ENCODE data around the gene ERC1. TPM values are rescaled to one million over a fixed set of nuclear protein-coding genes. Genes with fewer than 3 reads are reported as not detected.

ERC1 gene
- total and polyA plus RNA-seq, 2 donors (not counting 3 experiments of a cell fraction or from before 2014, with no cell fraction given), result 11.7 to 66.1 TPM

DNA sequence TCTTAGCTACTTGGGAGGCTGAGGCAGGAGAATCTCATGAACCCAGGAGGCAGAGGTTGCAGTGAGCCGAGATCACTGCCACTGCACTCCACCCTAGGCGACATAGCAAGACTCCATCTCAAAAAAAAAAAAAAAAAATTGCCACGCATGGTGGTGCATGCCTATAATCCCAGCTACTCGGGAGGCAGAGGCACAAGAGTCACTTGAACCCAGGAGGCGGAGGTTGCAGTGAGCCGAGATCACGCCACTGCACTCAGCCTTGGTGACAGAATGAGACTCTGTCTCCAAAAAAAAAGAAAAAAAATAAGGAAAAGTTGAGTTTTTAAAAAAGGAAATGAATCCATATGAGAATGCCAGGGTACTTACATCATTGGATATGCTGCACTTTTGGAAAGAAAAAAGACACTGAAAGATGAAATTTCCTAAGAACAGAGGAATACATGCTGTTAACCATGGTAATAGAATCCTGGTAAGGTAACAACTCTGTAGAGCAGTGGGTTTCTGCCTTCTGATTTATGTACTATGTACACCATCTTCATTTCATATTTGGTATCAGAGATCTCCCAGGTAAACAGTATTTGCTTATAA, 222.7 kb downstream of the ERC1 start:
- FAIRE-seq, result no peak
- ChIA-PET CTCF (interaction anchor here (1.4 kb wide), 1 partner anchor 12 kb away, joined by 3 read pairs; no protein-coding TSS in a partner anchor), POLR2A (no interaction called here)
- no peak overlapping the region for H3K4me3 ChIP-seq (replicated peaks in 1 of 3; ENCODE audit: insufficient read depth in 1 of 3, low read depth in 1 of 3, low read length in 3 of 3)
- H3K79me2 ChIP-seq (ENCODE audit: control insufficient read depth, insufficient read depth, low read length), result no peaks in the 10 kb centered on the region
- intact Hi-C loops (cut with micrococcal nuclease), result no loop called here
- no peaks in the 10 kb centered on the region for H3K9me1 ChIP-seq (replicated peaks; ENCODE audit: control insufficient read depth, extremely low read depth, insufficient read depth, low read length)
- no peaks in the 10 kb centered on the region for H3K27me3 ChIP-seq (ENCODE audit: control insufficient read depth in 2 of 2, insufficient read depth in 2 of 2, low read length in 2 of 2)
- H2AFZ ChIP-seq (ENCODE audit: low read depth, low read length), result no peak overlapping the region
- H3K4me2 ChIP-seq (ENCODE audit: insufficient read depth, low read length), result no peak overlapping the region
- DNase-seq (ENCODE audit: low read depth, low spot score), result no peak
- BruUV-seq (replicated peaks), result no TSS peak
- dilution Hi-C loops (cut with MboI; ENCODE audit: extremely low pct_ligation_motif_present, low sequenced_read_pairs), result no loop called here
- H3K9me3 ChIP-seq (replicated peaks; ENCODE audit: control insufficient read depth, insufficient read depth, low read length), result no peaks in the 10 kb centered on the region
- H3K36me3 ChIP-seq (ENCODE audit: control insufficient read depth in 2 of 2, extremely low read depth in 1 of 2, insufficient read depth in 2 of 2, low read length in 2 of 2), result no peaks in the 10 kb centered on the region
- H3K27ac ChIP-seq (ENCODE audit: insufficient read depth, low read depth, low read length), result no peak overlapping the region
- no peaks in the 10 kb centered on the region for H4K20me1 ChIP-seq (replicated peaks; ENCODE audit: control insufficient read depth, extremely low read depth, insufficient read depth, low read length)
- TF ChIP-seq, protein P1, sequence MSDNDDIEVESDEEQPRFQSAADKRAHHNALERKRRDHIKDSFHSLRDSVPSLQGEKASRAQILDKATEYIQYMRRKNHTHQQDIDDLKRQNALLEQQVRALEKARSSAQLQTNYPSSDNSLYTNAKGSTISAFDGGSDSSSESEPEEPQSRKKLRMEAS (IDR thresholded peaks at IDR 0.05; ENCODE audit: insufficient read depth, insufficient read length), result no peak
- TF ChIP-seq POLR2A (IDR thresholded peaks at IDR 0.05; ENCODE audit: low read depth, low read length), result no peak
- no peak for TF ChIP-seq EZH2 (IDR thresholded peaks at IDR 0.05; ENCODE audit: borderline replicate concordance, low read depth, low read length, severe bottlenecking)
- TF ChIP-seq, protein P2, sequence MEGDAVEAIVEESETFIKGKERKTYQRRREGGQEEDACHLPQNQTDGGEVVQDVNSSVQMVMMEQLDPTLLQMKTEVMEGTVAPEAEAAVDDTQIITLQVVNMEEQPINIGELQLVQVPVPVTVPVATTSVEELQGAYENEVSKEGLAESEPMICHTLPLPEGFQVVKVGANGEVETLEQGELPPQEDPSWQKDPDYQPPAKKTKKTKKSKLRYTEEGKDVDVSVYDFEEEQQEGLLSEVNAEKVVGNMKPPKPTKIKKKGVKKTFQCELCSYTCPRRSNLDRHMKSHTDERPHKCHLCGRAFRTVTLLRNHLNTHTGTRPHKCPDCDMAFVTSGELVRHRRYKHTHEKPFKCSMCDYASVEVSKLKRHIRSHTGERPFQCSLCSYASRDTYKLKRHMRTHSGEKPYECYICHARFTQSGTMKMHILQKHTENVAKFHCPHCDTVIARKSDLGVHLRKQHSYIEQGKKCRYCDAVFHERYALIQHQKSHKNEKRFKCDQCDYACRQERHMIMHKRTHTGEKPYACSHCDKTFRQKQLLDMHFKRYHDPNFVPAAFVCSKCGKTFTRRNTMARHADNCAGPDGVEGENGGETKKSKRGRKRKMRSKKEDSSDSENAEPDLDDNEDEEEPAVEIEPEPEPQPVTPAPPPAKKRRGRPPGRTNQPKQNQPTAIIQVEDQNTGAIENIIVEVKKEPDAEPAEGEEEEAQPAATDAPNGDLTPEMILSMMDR (IDR thresholded peaks at IDR 0.05; ENCODE audit: extremely low read depth in 1 of 2, insufficient read depth in 1 of 2, low read depth in 1 of 2, low read length in 2 of 2), result no peak
- TF ChIP-seq JUN (IDR thresholded peaks at IDR 0.05; ENCODE audit: borderline replicate concordance, insufficient read depth, insufficient read length, low read depth), result no peak
- no peak for TF ChIP-seq POLR2AphosphoS5 (IDR thresholded peaks at IDR 0.05; ENCODE audit: insufficient read depth, low read depth, low read length)
- no peak for TF ChIP-seq MYC (IDR thresholded peaks at IDR 0.05; ENCODE audit: low read depth, low read length)
- TF ChIP-seq FOS (IDR thresholded peaks at IDR 0.05; ENCODE audit: borderline replicate concordance, insufficient read depth, low read length), result no peak
- no peak for TF ChIP-seq GATA2 (IDR thresholded peaks at IDR 0.05; ENCODE audit: insufficient read depth, insufficient read length, low read depth, low read length)
- H3K9ac ChIP-seq (replicated peaks; ENCODE audit: extremely low read depth, insufficient read depth, low read length), result no peak overlapping the region
- peaks cover 20% of the 10 kb centered on the region for H3K4me1 ChIP-seq (ENCODE audit: control insufficient read depth, extremely low read depth, insufficient read depth, low read length)
